ENCODE data around the gene LYSMD4. TPM values are rescaled to one million over a fixed set of nuclear protein-coding genes. Genes with fewer than 3 reads are reported as not detected.
"Not testable (repeated sequence)": the region's sequence is repeated elsewhere in the genome, so short reads cannot be mapped to it uniquely, and the experiment has no call there.

Gene LYSMD4
- 10 to 100 TPM; 11.2 to 14.2 (median 13.0) TPM for polyA plus RNA-seq (ENCODE audit: insufficient read length in 3 of 3)

DNA sequence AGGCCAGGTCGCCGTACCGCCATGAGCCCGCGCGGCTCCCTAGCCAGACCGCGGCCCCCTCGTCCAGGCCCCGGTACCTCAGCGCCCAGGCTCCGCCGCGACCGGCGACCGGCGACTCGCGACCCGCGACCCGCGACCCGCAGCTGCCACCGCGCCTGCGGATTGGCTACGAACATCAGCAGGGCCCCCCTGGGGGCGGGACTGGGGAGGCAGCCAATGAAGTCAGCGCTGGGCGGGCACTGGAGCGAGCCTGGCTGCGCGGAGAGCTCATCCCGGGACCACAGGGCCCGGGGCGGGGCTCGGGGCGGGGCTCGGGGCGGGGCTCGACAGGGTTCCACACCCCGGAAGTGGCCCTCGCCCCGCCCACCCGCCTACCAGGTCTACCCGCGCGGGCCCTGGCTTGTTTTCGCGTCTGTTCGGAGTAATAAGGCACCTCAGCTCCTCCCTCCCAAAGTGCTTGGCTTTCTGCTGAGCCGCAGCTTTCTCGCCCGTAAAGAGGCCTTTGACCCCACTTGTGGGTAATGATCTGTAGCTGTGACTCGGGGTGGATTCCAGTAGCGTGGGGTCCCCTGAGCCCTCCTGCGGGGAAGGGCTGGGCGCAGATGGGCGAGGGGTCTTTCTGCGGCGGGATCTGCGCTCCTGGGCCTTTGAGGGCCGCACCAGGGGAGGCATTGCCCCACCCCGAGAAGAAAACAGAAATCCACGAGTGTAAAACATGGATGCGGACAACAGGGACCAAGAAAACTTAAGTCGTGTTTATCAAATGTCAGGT is at the start of gene LYSMD4:
LYSMD4 (minus strand) TSS at position 170 of the 772 bp plus-strand sequence. CDS start 1,438 bp downstream, outside the sequence.
- DNase-seq (ENCODE audit: low read depth in 3 of 3, low spot score in 2 of 3): peak; percentile 77 to 90 (median 83)

DNA sequence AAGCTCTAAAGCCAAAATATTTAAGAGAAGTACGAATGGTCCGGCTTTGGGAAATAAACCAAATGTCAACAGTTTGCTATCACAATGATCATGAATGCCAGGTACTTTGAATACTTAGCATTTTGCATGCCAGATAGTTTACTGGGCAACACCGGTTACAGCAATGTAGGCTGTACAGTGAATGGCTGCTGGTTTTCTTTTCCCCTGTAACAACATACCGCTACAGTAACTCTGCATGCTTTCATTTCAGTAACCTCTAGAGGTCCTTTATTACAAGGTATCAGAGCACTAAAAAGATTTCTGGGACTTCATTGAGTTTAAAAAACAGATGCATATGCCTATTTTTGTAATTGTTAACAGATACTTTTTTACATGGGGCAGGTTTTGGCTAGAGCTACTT is 48.8 kb upstream of the LYSMD4 start:
- not testable (repeated sequence) for DNase-seq (ENCODE audit: low read depth in 3 of 3, low spot score in 2 of 3)

GRCh38 chr15:99777144-99777543 is 43.9 kb upstream of the LYSMD4 start:
- DNase-seq (ENCODE audit: low read depth in 3 of 3, low spot score in 2 of 3): no peak

GRCh38 chr15:99764522-99764921 is 31.3 kb upstream of the LYSMD4 start:
- DNase-seq (ENCODE audit: low read depth in 3 of 3, low spot score in 2 of 3): no peak

DNA sequence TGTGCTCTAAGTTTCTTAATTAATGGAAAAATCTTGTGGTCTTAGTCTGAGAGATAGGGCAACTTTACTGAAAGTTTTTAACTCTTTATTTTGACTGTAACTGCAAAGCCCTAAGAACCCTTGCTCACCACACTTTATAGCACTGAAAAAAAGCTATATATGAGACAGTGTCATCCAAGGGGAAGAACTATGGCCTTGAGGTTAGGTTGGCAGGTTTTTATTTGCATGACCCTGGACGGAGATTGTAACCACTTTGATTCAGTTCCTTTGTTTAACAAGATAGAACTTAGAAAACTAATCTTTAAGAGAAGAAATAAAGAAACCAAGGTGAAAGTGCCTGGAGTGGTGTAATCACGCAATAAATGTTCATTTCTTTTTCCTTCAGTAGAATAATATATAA is 30.6 kb upstream of the LYSMD4 start:
- DNase-seq (ENCODE audit: low read depth in 3 of 3, low spot score in 2 of 3): no peak

- DNase-seq (ENCODE audit: low read depth in 3 of 3, low spot score in 2 of 3): no peak
Measured at GRCh38 chr15:99762288-99762687, 29.1 kb upstream of the LYSMD4 start.

GRCh38 chr15:99755692-99756409 is 22.6 kb upstream of the LYSMD4 start:
- peak; percentile 51 to 65 (median 64) for DNase-seq (ENCODE audit: low read depth in 3 of 3, low spot score in 2 of 3)

GRCh38 chr15:99753066-99753465 is 19.8 kb upstream of the LYSMD4 start:
- DNase-seq (ENCODE audit: low read depth in 3 of 3, low spot score in 2 of 3): no peak

- no peak for DNase-seq (ENCODE audit: low read depth in 3 of 3, low spot score in 2 of 3)
Measured at GRCh38 chr15:99752556-99752955, 19.3 kb upstream of the LYSMD4 start.

DNA sequence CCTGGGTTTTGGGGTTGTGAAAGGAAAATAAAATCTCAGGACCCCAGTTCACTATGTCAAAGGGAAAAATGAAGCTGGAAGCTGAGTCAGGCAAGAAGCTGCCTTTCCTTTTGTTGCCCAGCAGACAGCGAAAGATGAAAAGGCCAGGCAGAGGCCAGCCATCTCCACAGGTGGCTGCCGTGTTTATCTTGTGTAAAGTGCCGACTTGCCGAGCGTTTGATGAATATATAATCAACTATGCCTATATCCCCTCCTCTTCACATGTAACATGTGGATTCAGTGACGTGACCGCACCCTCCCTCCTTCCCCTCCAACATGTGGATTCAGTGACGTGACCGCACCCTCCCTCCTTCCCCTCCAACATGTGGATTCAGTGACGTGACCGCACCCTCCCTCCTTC is 17.1 kb upstream of the LYSMD4 start:
- DNase-seq (ENCODE audit: low read depth in 3 of 3, low spot score in 2 of 3): not testable (repeated sequence)

DNA sequence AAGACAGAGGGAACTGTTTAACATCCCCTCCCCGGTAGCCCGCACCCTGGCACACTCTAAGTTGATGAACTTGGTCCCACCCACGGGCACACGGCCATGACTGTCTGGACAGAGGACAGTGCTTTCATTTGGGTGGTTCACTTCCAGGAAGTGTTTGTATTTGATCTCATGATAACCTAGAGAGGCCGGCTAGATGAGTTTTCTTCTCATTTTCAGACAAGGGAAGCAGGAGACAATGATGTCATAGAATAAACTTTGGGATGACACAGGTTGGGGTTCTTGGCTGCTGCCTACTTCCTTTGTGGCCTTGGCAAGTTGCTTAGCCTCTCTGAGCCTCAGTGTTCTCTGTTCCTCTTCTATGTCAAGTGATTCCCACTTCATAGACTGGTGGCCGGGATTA is 16.1 kb upstream of the LYSMD4 start:
- DNase-seq (ENCODE audit: low read depth in 3 of 3, low spot score in 2 of 3): no peak

DNA sequence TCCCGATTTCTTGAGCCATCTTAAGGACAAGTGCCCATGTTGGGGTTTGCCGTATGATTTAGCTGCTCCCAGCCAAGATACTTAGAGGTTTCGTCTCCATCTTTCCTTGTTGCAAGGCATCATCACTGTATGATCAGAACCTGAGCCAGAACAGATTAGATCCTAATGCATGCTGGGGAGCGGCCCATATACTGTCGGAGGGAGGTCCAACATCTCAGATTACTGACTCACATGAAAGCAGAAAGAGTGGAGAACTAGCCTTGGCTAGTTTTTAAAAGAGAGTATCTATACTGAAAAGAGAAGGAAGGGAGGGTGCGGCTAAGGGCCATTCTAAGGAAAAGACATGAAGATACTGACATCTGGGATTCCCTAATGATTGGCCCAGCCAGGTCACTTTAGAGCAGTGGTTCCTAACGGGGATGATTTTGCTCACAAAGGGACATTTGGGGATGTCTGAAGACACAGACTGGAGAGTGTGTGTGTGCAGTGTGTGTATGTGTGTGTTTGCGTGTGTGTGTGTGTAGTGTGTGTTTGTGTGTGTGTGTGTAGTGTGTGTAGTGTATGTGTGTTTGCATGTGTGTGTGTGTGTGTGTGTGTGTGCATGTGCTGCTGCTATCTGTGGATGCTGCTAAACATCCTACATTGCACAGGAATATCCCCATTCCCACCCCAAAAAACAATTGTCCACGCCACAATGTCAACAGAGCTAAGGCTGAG is 12.3 kb upstream of the LYSMD4 start:
- DNase-seq (ENCODE audit: low read depth in 3 of 3, low spot score in 2 of 3): no peak

- DNase-seq (ENCODE audit: low read depth in 3 of 3, low spot score in 2 of 3): no peak
Measured at GRCh38 chr15:99744142-99744541, 10.9 kb upstream of the LYSMD4 start.

DNA sequence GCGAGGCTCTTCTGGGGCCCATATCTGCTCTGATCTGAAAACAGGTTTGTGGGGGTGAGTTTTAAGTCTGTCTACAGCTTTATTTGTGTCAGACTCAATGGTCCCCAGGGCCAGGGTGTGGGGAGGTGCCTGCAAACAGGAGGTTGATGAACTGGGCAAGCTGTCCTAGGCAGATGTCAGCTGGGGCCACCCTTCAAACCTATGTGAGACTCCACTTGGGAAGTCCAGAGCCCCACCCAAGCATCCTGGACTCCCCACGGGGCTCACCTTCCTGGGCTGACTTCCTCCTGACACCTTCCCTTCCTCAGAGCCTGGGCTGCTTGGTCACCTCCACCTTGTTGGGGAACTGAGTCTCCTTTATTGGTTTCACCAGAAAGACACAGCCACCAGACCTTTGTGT is 8.6 kb upstream of the LYSMD4 start:
- no peak for DNase-seq (ENCODE audit: low read depth in 3 of 3, low spot score in 2 of 3)

GRCh38 chr15:99738021-99738847 is 5.0 kb upstream of the LYSMD4 start:
- DNase-seq (ENCODE audit: low read depth in 3 of 3, low spot score in 2 of 3): no peak

DNA sequence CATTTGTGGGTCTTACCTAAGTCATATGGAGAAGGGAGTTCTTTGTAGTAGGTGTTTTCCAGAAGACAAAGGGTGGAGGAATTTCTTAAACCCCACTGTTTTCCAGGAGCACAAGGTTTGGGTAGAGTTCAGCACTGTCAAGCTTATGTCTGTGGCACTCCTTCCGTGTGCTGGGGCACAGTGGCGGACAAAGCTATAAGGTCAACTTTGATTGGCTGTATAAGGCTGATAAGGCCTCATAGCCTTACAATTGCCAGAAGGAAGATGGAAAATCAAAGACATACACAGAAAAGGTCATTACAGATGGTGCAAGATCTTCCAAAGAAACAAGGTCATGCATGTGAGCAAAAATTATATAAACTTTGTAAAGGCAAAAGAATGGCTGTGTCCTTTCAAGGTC is 3.5 kb upstream of the LYSMD4 start:
- no peak for DNase-seq (ENCODE audit: low read depth in 3 of 3, low spot score in 2 of 3)

DNA sequence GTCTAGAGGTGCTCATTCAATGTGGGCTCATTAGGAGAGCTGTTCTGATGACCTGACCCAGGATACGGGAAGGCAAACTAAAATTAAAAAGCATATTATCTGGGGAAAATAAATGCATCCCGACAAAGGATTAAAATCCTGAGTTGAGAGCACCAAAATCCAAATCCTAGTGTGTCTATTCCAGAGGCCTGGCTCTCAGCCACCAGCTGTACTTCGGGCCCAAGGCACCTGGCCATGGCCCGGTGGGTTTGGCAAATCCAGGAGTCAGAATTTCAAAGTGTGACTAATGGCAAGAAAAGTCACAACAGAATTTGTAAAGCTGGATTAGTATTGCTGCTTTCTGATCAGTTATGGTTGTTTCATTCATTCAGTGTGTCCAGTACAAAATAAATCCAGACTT is 2.6 kb upstream of the LYSMD4 start:
- no peak for DNase-seq (ENCODE audit: low read depth in 3 of 3, low spot score in 2 of 3)

- no peak for DNase-seq (ENCODE audit: low read depth in 3 of 3, low spot score in 2 of 3)
Measured at GRCh38 chr15:99734575-99734974, 1.3 kb upstream of the LYSMD4 start.

DNA sequence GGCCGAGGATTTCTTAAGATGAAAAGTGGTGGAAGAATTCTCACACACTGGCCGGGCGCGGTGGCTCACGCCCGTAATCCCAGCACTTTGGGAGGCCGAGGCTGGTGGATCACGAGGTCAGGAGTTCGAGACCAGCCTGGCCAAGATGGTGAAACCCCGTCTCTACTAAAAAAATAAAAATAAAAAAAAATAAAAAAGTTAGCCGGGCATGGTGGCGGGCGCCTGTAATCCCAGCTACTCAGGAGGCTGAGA is 729 bp upstream of the LYSMD4 start:
- not testable (repeated sequence) for DNase-seq (ENCODE audit: low read depth in 3 of 3, low spot score in 2 of 3)

- DNase-seq (ENCODE audit: low read depth in 3 of 3, low spot score in 2 of 3): no peak
Measured at GRCh38 chr15:99732751-99733267, 428 bp downstream of the LYSMD4 start.

All from right renal cortex interstitium (tissue), 3 donors.